A172 (cell line): ENCODE data around the gene BMP8B. TPM values are rescaled to one million over a fixed set of nuclear protein-coding genes. Genes with fewer than 3 reads are reported as not detected.
"Not testable (repeated sequence)": the region's sequence is repeated elsewhere in the genome, so short reads cannot be mapped to it uniquely, and the experiment has no call there.

Source experiments
- DNase-seq: peaks from one replicate; pipeline ENCODE4 v3.0.0-alpha.2; 2015; ENCODE audit warnings: low spot score
- total RNA-seq: library from RNA; depleted of rRNA; stranded (reverse); fragments of >200 nt; shearing (Covaris generic); gene quantifications from 2 replicates; pipeline ENCODE4 v1.2.3, GENCODE V29; 2014; rRNA removed

Gene BMP8B, protein sequence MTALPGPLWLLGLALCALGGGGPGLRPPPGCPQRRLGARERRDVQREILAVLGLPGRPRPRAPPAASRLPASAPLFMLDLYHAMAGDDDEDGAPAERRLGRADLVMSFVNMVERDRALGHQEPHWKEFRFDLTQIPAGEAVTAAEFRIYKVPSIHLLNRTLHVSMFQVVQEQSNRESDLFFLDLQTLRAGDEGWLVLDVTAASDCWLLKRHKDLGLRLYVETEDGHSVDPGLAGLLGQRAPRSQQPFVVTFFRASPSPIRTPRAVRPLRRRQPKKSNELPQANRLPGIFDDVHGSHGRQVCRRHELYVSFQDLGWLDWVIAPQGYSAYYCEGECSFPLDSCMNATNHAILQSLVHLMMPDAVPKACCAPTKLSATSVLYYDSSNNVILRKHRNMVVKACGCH
- 0.26 and 0.55 TPM in 2 replicates for total RNA-seq

- DNase-seq = no peak
Measured at GRCh38 chr1:39788758-39789570, at the start of gene BMP8B. BMP8B (minus strand) TSS chr1:39788865; CDS start chr1:39788485, 380 bp downstream.

- DNase-seq = no peak
Measured at GRCh38 chr1:39836595-39837110, 48.0 kb upstream of the BMP8B start.

DNA sequence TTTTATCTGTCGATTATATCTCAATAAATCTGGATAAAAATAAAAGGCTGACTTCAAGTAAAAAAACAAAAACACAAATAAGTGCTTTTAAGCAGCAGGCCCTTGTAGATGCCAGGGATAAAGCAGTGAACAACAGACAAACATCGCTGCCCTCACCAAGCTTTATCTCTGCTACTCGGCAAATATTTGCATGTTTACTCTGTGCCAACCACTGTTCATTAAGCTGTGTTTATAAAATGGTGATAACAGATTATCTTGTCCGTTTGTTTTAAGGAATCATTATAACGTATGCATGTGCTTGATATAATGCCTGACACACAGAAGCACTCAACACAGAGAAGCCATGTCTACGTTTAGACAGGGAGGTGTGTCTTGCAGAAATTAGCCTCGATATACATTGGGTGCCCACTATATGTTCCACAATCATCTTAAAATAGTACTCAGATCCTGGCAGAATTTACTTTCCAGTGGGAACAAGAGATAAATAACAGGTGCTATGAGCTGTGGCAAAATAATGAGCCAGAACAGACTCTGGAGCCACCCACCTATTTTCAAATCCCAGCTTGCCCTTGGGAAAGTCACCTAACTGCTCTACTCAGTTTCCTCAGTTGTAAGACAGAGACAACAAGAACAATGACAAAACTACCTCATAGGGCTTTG, 47.4 kb upstream of the BMP8B start:
- no peak for DNase-seq

GRCh38 chr1:39835110-39835509, 46.4 kb upstream of the BMP8B start:
- DNase-seq = no peak

- no peak for DNase-seq
Measured at GRCh38 chr1:39833621-39834385, 45.1 kb upstream of the BMP8B start.

GRCh38 chr1:39833121-39833520, 44.5 kb upstream of the BMP8B start:
- DNase-seq = no peak

DNA sequence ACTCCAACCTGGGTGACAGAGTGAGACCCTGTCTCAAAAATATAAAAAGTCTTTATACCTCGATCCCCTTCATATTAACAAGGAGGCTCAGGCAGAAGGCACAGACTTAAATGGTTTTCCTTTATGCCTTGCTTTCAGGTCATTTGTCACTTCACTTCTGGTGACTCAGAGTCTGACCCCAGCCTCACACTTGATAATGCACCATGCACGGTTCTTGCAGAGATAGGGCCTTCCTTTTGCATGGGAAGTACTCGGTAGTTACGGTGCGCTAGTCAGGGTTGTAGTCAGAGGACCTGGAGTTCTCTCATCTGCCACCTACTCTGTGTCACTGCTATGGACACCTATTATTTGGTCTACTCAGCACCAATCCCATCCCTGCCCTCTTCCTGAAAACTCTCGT, 43.6 kb upstream of the BMP8B start:
- DNase-seq = no peak

DNA sequence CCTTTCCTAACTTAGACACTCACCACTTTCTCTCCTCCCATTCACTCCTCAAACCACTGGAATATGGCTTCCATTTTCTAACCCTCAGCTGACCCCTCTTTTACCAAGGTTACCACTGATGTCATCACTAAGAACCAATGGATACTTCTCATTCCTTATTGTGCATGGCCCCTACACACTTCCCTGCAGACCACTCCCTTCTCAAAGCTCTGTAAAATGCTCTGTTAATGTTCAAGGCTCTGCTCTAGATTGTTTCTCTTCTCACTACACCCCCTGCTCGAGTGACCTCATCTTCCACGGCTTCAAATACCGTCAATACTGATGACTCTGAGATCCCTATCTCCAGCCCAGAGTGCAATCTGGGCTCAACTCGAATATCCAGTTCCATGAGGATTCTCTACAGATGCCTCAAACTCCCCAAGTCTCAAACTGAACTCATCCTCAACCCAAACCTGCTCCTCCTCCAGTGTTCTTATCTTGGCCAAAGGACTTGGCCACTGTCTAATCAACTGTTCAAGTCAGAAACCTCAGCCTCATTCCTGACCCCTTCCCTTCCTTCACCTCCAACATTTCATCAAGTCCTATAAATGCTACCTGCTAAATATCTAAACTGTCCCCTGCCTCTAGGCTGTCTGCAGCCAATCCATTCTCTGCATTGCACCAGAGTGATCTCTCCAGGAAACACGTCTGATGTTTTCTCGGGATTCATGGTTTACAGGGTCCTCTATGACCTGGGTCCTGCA, 41.3 kb upstream of the BMP8B start:
- no peak for DNase-seq

DNA sequence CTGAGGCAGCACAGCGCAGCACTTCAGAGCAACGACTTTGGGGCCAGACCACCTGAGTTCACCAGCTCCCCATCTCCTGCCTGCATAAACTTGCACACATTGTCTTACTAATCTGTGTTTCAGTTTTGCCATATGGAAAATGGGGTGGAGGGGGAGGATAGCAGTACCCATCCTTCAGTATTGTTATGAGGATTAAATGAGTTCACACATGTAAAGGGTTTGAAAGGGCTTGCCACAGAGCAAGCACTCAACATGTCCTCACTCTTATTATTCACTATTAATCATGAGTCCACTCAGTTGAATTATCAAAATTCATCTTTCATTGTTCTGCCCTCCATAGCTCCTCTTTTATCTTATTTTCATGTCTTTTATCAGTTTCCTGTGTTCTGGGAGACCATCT, 40.1 kb upstream of the BMP8B start:
- no peak for DNase-seq

- DNase-seq = not testable (repeated sequence)
Measured at GRCh38 chr1:39828255-39828654, 39.6 kb upstream of the BMP8B start.

DNA sequence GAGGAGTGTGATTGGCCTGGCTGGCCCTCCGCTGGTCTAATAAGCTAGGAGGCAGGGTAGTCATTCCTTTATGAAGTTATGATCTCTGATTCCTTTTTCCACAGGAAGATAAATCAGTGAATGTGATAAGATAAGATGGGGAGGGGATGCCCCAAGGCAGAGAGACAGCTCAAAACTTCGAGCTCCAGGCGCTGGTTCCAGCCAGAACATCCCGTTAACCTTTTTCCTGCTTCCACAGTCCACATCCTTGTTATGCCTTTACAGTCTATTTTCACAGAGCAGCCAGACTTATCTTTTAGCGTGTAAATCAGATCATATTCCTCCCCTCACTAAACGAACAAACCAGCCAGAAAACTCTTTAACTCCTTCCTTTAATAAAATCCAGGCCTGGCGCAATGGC, 38.5 kb upstream of the BMP8B start:
- DNase-seq = no peak

DNA sequence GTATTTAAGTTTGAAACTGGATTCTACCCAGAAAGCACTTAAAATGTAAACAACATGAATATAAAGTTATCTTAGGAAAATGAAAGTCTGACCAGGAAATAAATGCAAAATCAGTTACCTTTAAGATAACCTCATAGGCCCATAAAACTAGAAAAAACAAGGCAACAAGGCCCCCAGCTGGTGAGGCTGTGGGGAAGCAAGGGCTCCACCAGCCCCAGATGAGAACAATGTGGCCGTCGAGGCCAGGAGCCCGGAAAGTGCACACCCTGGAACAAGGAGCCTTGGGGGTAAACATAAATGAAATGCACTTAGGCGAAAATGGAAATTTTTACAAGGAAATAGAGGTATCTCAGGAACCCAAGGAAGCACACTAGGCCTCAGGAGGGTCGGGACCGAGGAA, 37.9 kb upstream of the BMP8B start:
- DNase-seq = no peak

DNA sequence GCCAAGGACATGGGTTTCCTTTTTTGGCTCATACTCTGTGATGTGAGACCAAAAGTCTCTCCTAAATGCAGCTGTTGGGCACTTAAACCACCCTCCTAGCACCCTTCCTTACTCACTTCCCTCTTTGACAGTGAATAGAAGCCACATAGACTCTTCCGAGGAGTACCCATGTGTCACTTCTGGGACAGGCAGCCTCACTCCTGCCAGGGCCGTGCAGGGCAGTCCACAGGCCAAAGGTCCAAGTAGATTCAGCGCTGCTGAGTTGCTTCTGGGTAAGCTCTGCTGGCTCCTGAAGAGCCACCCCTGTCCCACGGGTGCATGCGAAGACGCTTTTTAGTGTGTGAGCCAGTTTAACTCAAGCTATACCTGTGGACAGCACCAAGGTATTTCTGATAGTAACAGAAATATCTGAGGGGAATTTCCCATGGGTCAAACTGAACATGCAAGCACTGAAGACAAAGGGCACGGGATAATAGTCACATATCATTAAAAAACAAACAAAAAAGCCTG, 36.8 kb upstream of the BMP8B start:
- DNase-seq = no peak

GRCh38 chr1:39823450-39823849, 34.8 kb upstream of the BMP8B start:
- DNase-seq = not testable (repeated sequence)

GRCh38 chr1:39822146-39822545, 33.5 kb upstream of the BMP8B start:
- DNase-seq = no peak

DNA sequence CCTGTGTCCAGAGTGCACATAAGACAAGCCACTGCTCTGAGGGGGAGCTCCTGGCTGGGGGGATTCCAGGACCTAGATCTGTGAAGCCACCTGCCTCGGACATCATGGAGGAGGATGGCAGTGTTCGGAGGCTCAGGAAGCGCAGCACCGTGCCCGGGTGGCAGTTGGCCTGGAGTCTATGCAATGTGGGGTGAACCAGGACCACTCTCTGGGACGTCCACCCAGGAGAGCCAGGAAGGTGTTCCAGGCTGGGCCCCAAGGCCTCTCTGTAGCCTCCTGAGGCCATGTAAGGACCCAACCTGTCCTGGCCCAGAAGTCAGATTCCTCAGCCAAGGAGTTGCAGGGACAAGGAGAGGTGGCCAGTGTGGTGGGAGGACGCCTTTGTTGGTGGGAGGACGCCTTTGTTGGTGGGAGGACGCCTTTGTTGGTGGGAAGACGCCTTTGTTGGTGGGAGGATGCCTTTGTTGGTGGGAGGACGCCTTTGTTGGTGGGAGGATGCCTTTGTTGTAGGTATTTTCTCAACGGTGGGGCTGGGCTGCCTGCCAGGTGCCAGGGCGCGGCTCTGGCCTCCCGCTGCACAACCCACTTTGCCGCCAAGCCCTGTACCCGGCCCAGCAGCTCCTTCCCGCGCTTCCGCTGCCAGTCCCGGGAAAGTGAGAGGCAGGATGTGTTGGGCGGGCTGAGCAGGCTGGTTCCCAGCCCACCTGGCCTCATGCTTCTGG, 30.6 kb upstream of the BMP8B start:
- DNase-seq = no peak

GRCh38 chr1:39818482-39818881, 29.8 kb upstream of the BMP8B start:
- DNase-seq = no peak

DNA sequence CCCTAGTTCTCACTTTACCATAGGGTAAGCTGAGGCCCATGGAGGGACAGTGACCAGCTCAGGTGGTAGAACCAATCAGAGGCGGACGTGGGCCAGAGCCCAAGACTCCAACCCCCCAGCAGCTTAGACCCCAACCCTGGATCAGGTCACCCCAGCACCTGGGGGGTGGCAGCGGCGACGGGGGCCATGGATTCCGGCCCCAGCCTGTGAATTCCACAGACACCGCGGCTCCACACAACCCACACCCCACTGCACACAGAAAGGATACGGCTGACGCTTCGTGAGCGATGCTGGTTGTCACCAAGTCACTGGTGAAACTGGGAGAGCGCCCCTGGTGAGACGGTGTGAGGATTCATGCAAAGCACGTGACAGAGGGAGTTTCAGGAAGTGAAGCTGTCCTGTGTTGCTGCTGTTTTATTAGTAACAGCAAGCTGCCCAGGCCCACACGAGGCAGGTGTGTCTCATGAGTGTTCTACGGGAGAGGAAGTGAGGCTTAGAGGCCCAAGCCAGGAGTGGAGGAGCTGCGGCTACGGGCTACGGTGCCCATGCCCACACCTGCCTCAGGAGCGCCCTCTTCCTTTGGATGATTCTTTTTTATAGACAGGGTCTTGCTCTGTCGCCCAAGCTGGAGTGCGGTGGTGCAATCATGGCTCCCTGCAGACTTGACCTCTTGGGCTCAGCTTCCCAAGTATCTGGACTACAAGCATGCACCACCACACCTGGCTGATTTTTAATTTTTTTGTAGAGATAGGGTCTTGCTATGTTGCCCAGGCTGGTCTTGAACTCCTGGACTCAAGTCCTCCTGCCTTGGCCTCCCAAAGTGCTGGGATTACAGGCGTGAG, 28.6 kb upstream of the BMP8B start:
- DNase-seq = peak; percentile 25
